Endothelial cell of umbilical vein (primary cell): ENCODE data around the gene HNRNPH1. TPM values are rescaled to one million over a fixed set of nuclear protein-coding genes. Genes with fewer than 3 reads are reported as not detected.

Experiments
- BruUV-seq: library from RNA; stranded (reverse); fragments of 400-500 nt; replicated peaks from 2 replicates; lab custom pipeline; 2021; lab: Mats Ljungman, UMichigan
- CTCF ChIA-PET: fragments of 300-600, 350-600 bp; sonication (Branson Sonifier 250); formaldehyde crosslinking; loops from one replicate; lab custom pipeline; 2021; ENCODE audit warnings: antibody characterized with exemption, inconsistent platforms; lab: Charles Lee
- POLR2A ChIA-PET: fragments of 300-600, 350-600 bp; sonication (Branson Sonifier 250); formaldehyde crosslinking; loops from one replicate; lab custom pipeline; 2021; ENCODE audit warnings: antibody characterized with exemption, inconsistent platforms; lab: Charles Lee
- DNase-seq: peaks from one replicate; pipeline ENCODE4 v3.0.0-alpha.2; 2011; ENCODE audit warnings: low read depth, low spot score
- FAIRE-seq: peaks from 2 replicates; lab custom pipeline; 2011; peaks lifted over from hg19 to GRCh38; lab: Jason Lieb, UNC
- H2AFZ ChIP-seq: 2 replicates; pipeline ENCODE4 v1.6.0; 2012; ENCODE audit warnings: low read depth, low read length, control low read depth, inconsistent platforms
- H3K27ac ChIP-seq: 2 replicates; pipeline ENCODE4 v1.5.1; 2011; ENCODE audit warnings: low read depth, mild to moderate bottlenecking, control low read depth, low read length, moderate library complexity; ENCODE audit not compliant: insufficient read depth
- H3K27me3 ChIP-seq, 2 experiments: 2 replicates each; pipeline versions ENCODE4 v1.6.0 to v1.6.1; 2011; ENCODE audit warnings: low read length in 2 of 2, mixed read lengths in 1 of 2; ENCODE audit not compliant: control insufficient read depth in 2 of 2, insufficient read depth in 2 of 2
- H3K36me3 ChIP-seq, 2 experiments: 2 replicates in 1 of 2; 3 replicates in 1 of 2; pipeline ENCODE4 v1.5.1; 2011; ENCODE audit warnings: low read length in 2 of 2, mild to moderate bottlenecking in 1 of 2, moderate library complexity in 1 of 2; ENCODE audit not compliant: control insufficient read depth in 2 of 2, insufficient read depth in 2 of 2; ENCODE audit errors: extremely low read depth in 1 of 2
- H3K4me1 ChIP-seq: 3 replicates; pipeline ENCODE4 v1.5.1; 2011; ENCODE audit warnings: mild to moderate bottlenecking, low read length; ENCODE audit not compliant: control insufficient read depth, insufficient read depth; ENCODE audit errors: extremely low read depth
- H3K4me2 ChIP-seq: 2 replicates; pipeline ENCODE4 v1.6.1; 2011; ENCODE audit warnings: low read length, control low read depth, mixed read lengths; ENCODE audit not compliant: insufficient read depth
- H3K4me3 ChIP-seq, 3 experiments: fragments of 200-600 bp in 1 of 3; sonication (generic), shearing (Covaris generic) in 1 of 3; replicated peaks in 1 of 3; 2 replicates each; pipeline ENCODE4 v1.5.1; 2011 to 2016; ENCODE audit warnings: control low read depth in 3 of 3, low read length in 3 of 3, mild to moderate bottlenecking in 2 of 3, inconsistent platforms in 1 of 3, low read depth in 1 of 3, moderate library complexity in 1 of 3; ENCODE audit not compliant: insufficient read depth in 1 of 3
- H3K79me2 ChIP-seq: 2 replicates; pipeline ENCODE4 v1.6.0; 2012; ENCODE audit warnings: low read length, inconsistent platforms; ENCODE audit not compliant: control insufficient read depth, insufficient read depth
- H3K9ac ChIP-seq: replicated peaks from 2 replicates; pipeline ENCODE3; 2011; ENCODE audit warnings: low read length, control low read depth; ENCODE audit not compliant: insufficient read depth; ENCODE audit errors: extremely low read depth
- H3K9me1 ChIP-seq: replicated peaks from 3 replicates; pipeline ENCODE4 v1.6.0; 2011; ENCODE audit warnings: mild to moderate bottlenecking, low read length; ENCODE audit not compliant: control insufficient read depth, insufficient read depth; ENCODE audit errors: extremely low read depth
- H3K9me3 ChIP-seq: replicated peaks from 2 replicates; pipeline ENCODE4 v1.5.1; 2012; ENCODE audit warnings: low read length, inconsistent platforms; ENCODE audit not compliant: control insufficient read depth, insufficient read depth
- H4K20me1 ChIP-seq: replicated peaks from 2 replicates; pipeline ENCODE3; 2011; ENCODE audit warnings: mild to moderate bottlenecking, low read length; ENCODE audit not compliant: control insufficient read depth, insufficient read depth; ENCODE audit errors: extremely low read depth
- EZH2 ChIP-seq: IDR thresholded peaks from 2 replicates; pipeline ENCODE4 v1.6.1; 2012; ENCODE audit warnings: borderline replicate concordance, low read depth, mild to moderate bottlenecking, moderate library complexity, low read length, inconsistent platforms; ENCODE audit not compliant: severe bottlenecking
- FOS ChIP-seq: IDR thresholded peaks from 2 replicates; pipeline ENCODE4 v1.6.1; 2011; ENCODE audit warnings: mild to moderate bottlenecking, low read length, moderate library complexity, borderline replicate concordance; ENCODE audit not compliant: insufficient read depth
- GATA2 ChIP-seq: IDR thresholded peaks from 2 replicates; pipeline ENCODE4 v1.7.0; 2011; ENCODE audit warnings: low read depth, mild to moderate bottlenecking, moderate library complexity, mixed read lengths, low read length; ENCODE audit not compliant: insufficient read length, insufficient read depth
- JUN ChIP-seq: IDR thresholded peaks from 2 replicates; pipeline ENCODE4 v1.6.1; 2011; ENCODE audit warnings: borderline replicate concordance, low read depth; ENCODE audit not compliant: insufficient read length, insufficient read depth
- MYC ChIP-seq: IDR thresholded peaks from one replicate; pipeline ENCODE4 v1.6.1; 2011; ENCODE audit warnings: mild to moderate bottlenecking, low read depth, low read length
- dilution Hi-C: fragments of 300-500 bp; cut with MboI; formaldehyde crosslinking; loops from one replicate; pipeline ENCODE4 v1.15.0; 2019; ENCODE audit warnings: low sequenced_read_pairs; ENCODE audit not compliant: extremely low pct_ligation_motif_present
- intact Hi-C: fragments of 100-400 bp; cut with micrococcal nuclease; formaldehyde crosslinking; loops from one replicate; pipeline ENCODE4 v1.10.0; 2022
- polyA plus RNA-seq, 4 experiments: library from polyadenylated mRNA; depleted of rRNA in 3 of 4; stranded (reverse) in 3 of 4; unstranded in 1 of 4; fragments of >200 nt; gene quantifications; 2 replicates each; pipeline versions ENCODE4 v1.2.1 to v1.2.3, GENCODE V29; 2011 to 2012; ENCODE audit warnings: missing spikeins in 1 of 4
- total RNA-seq: library from RNA; stranded (reverse); gene quantifications from 2 replicates; pipeline ENCODE4 v1.2.3, GENCODE V29; 2021
- TF ChIP-seq, protein P1 (sequence below): IDR thresholded peaks from 2 replicates; pipeline ENCODE4 v1.6.1; 2011; ENCODE audit not compliant: insufficient read depth, insufficient read length

HNRNPH1 gene
- total and polyA plus RNA-seq, 2 donors (not counting 3 experiments of a cell fraction or from before 2014, with no cell fraction given): 348 to 993 TPM

GRCh38 chr5:179608131-179608581 is 15.3 kb downstream of the HNRNPH1 start:
- FAIRE-seq (no peak), DNase-seq (no peak)
- intact Hi-C loops (no loop called here), dilution Hi-C loops (no loop called here)
- Histone ChIP-seq H3K9me1 (no peaks in the 10 kb centered on the region), H3K4me2 (no peak overlapping the region), H3K4me1 (no peaks in the 10 kb centered on the region), H3K79me2 (peaks cover 5% of the 10 kb centered on the region), H3K36me3 (peaks cover 18 to 49% of the 10 kb centered on the region in 2 experiments), H3K27ac (no peak overlapping the region), H3K9ac (no peak overlapping the region), H3K9me3 (no peaks in the 10 kb centered on the region), H3K4me3 (no peak overlapping the region), H4K20me1 (no peaks in the 10 kb centered on the region), H3K27me3 (no peaks in the 10 kb centered on the region), H2AFZ (no peak overlapping the region)
- ChIA-PET POLR2A (interaction anchor here (1.4 to 3.7 kb wide), 2 partner anchors 8 to 15 kb away, joined by 3 to 12 read pairs; partner anchors contain the start of gene HNRNPH1), CTCF (no interaction called here)
- BruUV-seq: no TSS peak
- TF ChIP-seq FOS (no peak), EZH2 (no peak), MYC (no peak), JUN (no peak), GATA2 (no peak)
- TF ChIP-seq, protein P1, sequence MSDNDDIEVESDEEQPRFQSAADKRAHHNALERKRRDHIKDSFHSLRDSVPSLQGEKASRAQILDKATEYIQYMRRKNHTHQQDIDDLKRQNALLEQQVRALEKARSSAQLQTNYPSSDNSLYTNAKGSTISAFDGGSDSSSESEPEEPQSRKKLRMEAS: no peak
